Mesenchymal stem cell (in vitro differentiated cells and primary cell): ENCODE results near the gene BLOC1S3. TPM values are rescaled to one million over a fixed set of nuclear protein-coding genes. Genes with fewer than 3 reads are reported as not detected.

Experiments
- DNase-seq: peaks from one replicate; pipeline ENCODE4 v3.0.0-alpha.2; 2013
- H2AFZ ChIP-seq: one replicate; pipeline ENCODE4 v1.6.1; 2013; ENCODE audit warnings: low read depth, mild to moderate bottlenecking, control low read depth, inconsistent platforms, low read length, moderate library complexity
- H2AK5ac ChIP-seq: 2 replicates; pipeline ENCODE4 v1.6.1; 2013; ENCODE audit warnings: low read length, moderate library complexity, mild to moderate bottlenecking, inconsistent platforms; ENCODE audit not compliant: severe bottlenecking
- H2BK120ac ChIP-seq: one replicate; pipeline ENCODE4 v1.6.1; 2013; ENCODE audit warnings: low read depth, mild to moderate bottlenecking, inconsistent platforms, low read length, moderate library complexity
- H2BK12ac ChIP-seq, 2 experiments: one replicate each; pipeline ENCODE4 v1.6.1; 2013; ENCODE audit warnings: inconsistent platforms in 2 of 2, low read length in 2 of 2, mild to moderate bottlenecking in 2 of 2, moderate library complexity in 2 of 2, control low read depth in 1 of 2
- H2BK15ac ChIP-seq: one replicate; pipeline ENCODE4 v1.6.1; 2013; ENCODE audit warnings: mild to moderate bottlenecking, low read depth, inconsistent platforms; ENCODE audit not compliant: poor library complexity, severe bottlenecking
- H2BK5ac ChIP-seq: 2 replicates; pipeline ENCODE4 v1.6.1; 2013; ENCODE audit warnings: low read depth, mild to moderate bottlenecking, low read length, control low read depth, inconsistent platforms; ENCODE audit not compliant: poor library complexity, severe bottlenecking
- H3K14ac ChIP-seq, 2 experiments: one replicate each; pipeline ENCODE4 v1.6.1; 2013; ENCODE audit warnings: inconsistent platforms in 2 of 2, low read length in 2 of 2, control low read depth in 1 of 2, mild to moderate bottlenecking in 1 of 2, moderate library complexity in 1 of 2
- H3K18ac ChIP-seq, 2 experiments: one replicate each; pipeline ENCODE4 v1.6.1; 2013; ENCODE audit warnings: inconsistent platforms in 2 of 2, low read length in 2 of 2, control low read depth in 1 of 2, low read depth in 1 of 2, mild to moderate bottlenecking in 1 of 2
- H3K23ac ChIP-seq, 2 experiments: one replicate each; pipeline ENCODE4 v1.6.1; 2013; ENCODE audit warnings: inconsistent platforms in 2 of 2, low read length in 2 of 2, mild to moderate bottlenecking in 2 of 2, moderate library complexity in 2 of 2, control low read depth in 1 of 2
- H3K27ac ChIP-seq: 2 replicates; pipeline ENCODE4 v1.5.1; 2013; ENCODE audit warnings: mild to moderate bottlenecking, moderate library complexity, low read length, control low read depth, inconsistent platforms; ENCODE audit not compliant: poor library complexity, severe bottlenecking
- H3K27me3 ChIP-seq, 2 experiments: 2 replicates each; pipeline versions ENCODE4 v1.6.1 to v1.7.0; 2013; ENCODE audit warnings: low read length in 2 of 2, mild to moderate bottlenecking in 2 of 2, moderate library complexity in 2 of 2, control low read depth in 1 of 2, inconsistent platforms in 1 of 2; ENCODE audit not compliant: control insufficient read depth in 1 of 2, insufficient read depth in 1 of 2
- H3K36me3 ChIP-seq, 2 experiments: 2 replicates each; pipeline versions ENCODE4 v1.6.1 to v1.7.0; 2013; ENCODE audit warnings: low read length in 2 of 2, control low read depth in 1 of 2, inconsistent platforms in 1 of 2, low read depth in 1 of 2, mild to moderate bottlenecking in 1 of 2; ENCODE audit not compliant: insufficient read depth in 2 of 2, control insufficient read depth in 1 of 2
- H3K4ac ChIP-seq, 2 experiments: one replicate each; pipeline ENCODE4 v1.6.1; 2013; ENCODE audit warnings: inconsistent platforms in 2 of 2, low read length in 2 of 2, mild to moderate bottlenecking in 2 of 2, moderate library complexity in 2 of 2, control low read depth in 1 of 2, low read depth in 1 of 2
- H3K4me1 ChIP-seq: 2 replicates; pipeline ENCODE4 v1.6.1; 2013; ENCODE audit warnings: low read depth, low read length, control low read depth; ENCODE audit not compliant: control insufficient read depth, insufficient read depth
- H3K4me2 ChIP-seq: 2 replicates; pipeline ENCODE4 v1.6.1; 2013; ENCODE audit warnings: low read length, mild to moderate bottlenecking, inconsistent platforms; ENCODE audit not compliant: poor library complexity, severe bottlenecking
- H3K4me3 ChIP-seq, 2 experiments: 2 replicates each; pipeline versions ENCODE4 v1.5.1 to v1.7.0; 2013; ENCODE audit warnings: low read length in 2 of 2, mild to moderate bottlenecking in 2 of 2, control low read depth in 1 of 2, low read depth in 1 of 2; ENCODE audit not compliant: insufficient read depth in 1 of 2
- H3K79me1 ChIP-seq: replicated peaks from 2 replicates; pipeline ENCODE4 v1.6.1; 2013; ENCODE audit warnings: mild to moderate bottlenecking, control low read depth, low read length, inconsistent platforms; ENCODE audit not compliant: poor library complexity, severe bottlenecking
- H3K9ac ChIP-seq: 2 replicates; pipeline ENCODE4 v1.7.0; 2013; ENCODE audit warnings: mild to moderate bottlenecking, low read length, moderate library complexity
- H3K9me3 ChIP-seq: 2 replicates; pipeline ENCODE4 v1.7.0; 2013; ENCODE audit warnings: mild to moderate bottlenecking, low read length; ENCODE audit not compliant: control insufficient read depth
- H4K8ac ChIP-seq: one replicate; pipeline ENCODE4 v1.6.1; 2013; ENCODE audit warnings: inconsistent platforms, mild to moderate bottlenecking, low read length, moderate library complexity
- H4K91ac ChIP-seq: one replicate; pipeline ENCODE4 v1.6.1; 2013; ENCODE audit warnings: mild to moderate bottlenecking, low read length, inconsistent platforms
- WGBS: methylation state at CpG from one replicate; pipeline ENCODE4 v1.1.7; 2013; ENCODE audit warnings: mixed read lengths; 5-methylcytosine and 5-hydroxymethylcytosine counted together
- polyA plus RNA-seq, 2 experiments: library from polyadenylated mRNA; stranded (reverse); fragments of 200-250 nt; gene quantifications; one replicate each; pipeline ENCODE4 v1.2.3, GENCODE V29; 2013

Gene BLOC1S3, protein sequence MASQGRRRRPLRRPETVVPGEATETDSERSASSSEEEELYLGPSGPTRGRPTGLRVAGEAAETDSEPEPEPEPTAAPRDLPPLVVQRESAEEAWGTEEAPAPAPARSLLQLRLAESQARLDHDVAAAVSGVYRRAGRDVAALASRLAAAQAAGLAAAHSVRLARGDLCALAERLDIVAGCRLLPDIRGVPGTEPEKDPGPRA
- polyA plus RNA-seq (2013, experiment 1 of 2): 12.5 TPM
- polyA plus RNA-seq (2013, experiment 2 of 2): 12.4 TPM

DNA sequence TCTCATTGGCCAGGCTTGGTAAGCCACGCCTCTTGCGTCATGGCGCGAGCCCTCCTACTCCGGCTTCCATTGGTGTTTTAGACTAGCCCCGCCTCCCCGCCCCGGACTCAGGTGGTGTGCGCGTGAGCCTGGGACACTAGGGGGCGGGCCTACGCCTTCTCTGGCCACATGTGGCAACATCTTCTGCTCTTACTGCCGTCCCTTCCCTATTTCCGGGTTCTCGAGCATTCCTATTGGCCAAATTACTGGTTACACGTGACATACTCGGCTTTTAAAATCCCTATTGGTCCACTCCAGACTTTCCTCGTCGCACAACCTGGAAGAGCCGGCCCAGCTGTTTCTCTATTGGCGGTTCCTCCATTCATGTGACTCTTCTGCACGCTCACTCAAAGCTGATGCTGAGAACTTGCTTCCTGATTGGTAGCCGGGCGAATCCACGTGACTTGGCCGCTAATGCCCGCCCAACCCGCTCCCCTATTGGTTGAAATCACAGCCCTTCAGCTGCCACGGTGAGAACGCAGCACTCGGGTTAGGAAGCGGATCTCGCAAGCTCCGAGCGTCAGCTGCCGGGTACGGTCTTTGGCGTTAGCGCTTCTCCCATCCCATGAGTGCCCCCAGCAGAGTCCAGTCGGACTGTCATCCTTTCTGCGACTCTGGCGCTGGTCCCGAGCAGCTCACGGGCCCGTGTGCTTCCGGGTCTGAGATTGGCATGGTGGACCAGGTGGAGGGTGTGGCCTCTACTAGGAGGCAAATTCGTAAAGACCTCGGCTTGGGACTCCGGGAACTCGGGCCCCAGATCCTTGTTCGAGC lies at the start of gene BLOC1S3:
TSS of gene BLOC1S3 (plus strand) at position 523 of the 810 bp plus-strand sequence. CDS start 513 bp downstream, outside the sequence.
- H2BK120ac ChIP-seq: no peak within 1 kb of the TSS
- H3K27ac ChIP-seq: peak within 1 kb of the TSS; percentile 92
- H2BK5ac ChIP-seq: peak within 1 kb of the TSS; percentile 53
- H4K8ac ChIP-seq: peak within 1 kb of the TSS; percentile 76
- H3K36me3 ChIP-seq: peaks cover 3 to 15% of the 10 kb centered on the region in 2 experiments
- peak within 1 kb of the TSS; percentile 81 to 99 for H3K4me3 ChIP-seq
- under 1% methylated on average over 51 of the region's 51 CpGs for WGBS
- DNase-seq: peak; percentile 100
- H3K18ac ChIP-seq: peak within 1 kb of the TSS; percentile 40 to 87
- peak within 1 kb of the TSS in 1 of 2 experiments; percentile 86 for H3K14ac ChIP-seq
- peak within 1 kb of the TSS; percentile 79 for H2AFZ ChIP-seq
- no peaks in the 10 kb centered on the region for H3K27me3 ChIP-seq
- peak within 1 kb of the TSS; percentile 75 to 83 for H3K4ac ChIP-seq
- peak within 1 kb of the TSS; percentile 80 for H4K91ac ChIP-seq
- H3K79me1 ChIP-seq: peaks cover 28% of the 10 kb centered on the region
- H3K4me2 ChIP-seq: peak within 1 kb of the TSS; percentile 94
- peaks cover 32% of the 10 kb centered on the region for H3K4me1 ChIP-seq
- peak within 1 kb of the TSS in 1 of 2 experiments; percentile 19 for H2BK12ac ChIP-seq
- peak within 1 kb of the TSS; percentile 78 for H2BK15ac ChIP-seq
- peak within 1 kb of the TSS in 1 of 2 experiments; percentile 98 for H3K23ac ChIP-seq
- peak within 1 kb of the TSS; percentile 98 for H3K9ac ChIP-seq
- no peaks in the 10 kb centered on the region for H3K9me3 ChIP-seq
- no peak within 1 kb of the TSS for H2AK5ac ChIP-seq

DNA sequence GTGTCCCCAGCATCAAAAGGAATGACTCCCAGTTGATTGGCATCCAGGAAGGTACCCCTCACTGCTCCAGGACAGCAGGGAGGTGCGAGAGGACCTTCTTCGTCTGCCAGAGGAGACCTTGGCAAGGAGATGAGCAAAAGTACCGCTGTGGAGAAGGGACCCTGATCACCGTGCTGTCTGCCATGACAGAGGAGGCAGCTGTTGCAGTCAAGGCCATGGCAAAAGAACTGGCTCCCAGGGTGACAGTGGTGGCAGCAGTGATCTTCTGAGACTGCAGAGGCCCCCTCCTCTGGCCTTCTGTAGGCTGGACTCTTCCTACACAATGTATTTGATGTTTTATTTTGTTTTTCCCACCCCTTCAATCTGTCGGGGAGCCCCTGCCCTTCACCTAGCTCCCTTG lies 49.8 kb upstream of the BLOC1S3 start:
- H3K27me3 ChIP-seq: no peaks in the 10 kb centered on the region
- H2AFZ ChIP-seq: no peak overlapping the region
- H3K27ac ChIP-seq: no peak overlapping the region
- no peak overlapping the region for H2AK5ac ChIP-seq
- no peak overlapping the region for H3K4ac ChIP-seq
- H3K9ac ChIP-seq: no peak overlapping the region
- H3K14ac ChIP-seq: no peak overlapping the region
- H3K4me2 ChIP-seq: no peak overlapping the region
- H3K23ac ChIP-seq: no peak overlapping the region
- no peak overlapping the region for H3K4me3 ChIP-seq
- H3K18ac ChIP-seq: no peak overlapping the region
- WGBS: 97% methylated on average over 5 of the region's 5 CpGs
- H2BK120ac ChIP-seq: no peak overlapping the region
- peaks cover 59% of the 10 kb centered on the region for H3K79me1 ChIP-seq
- peaks cover 0 to 21% of the 10 kb centered on the region in 2 experiments for H3K36me3 ChIP-seq
- peaks cover 22% of the 10 kb centered on the region for H3K4me1 ChIP-seq
- H4K91ac ChIP-seq: no peak overlapping the region
- no peak for DNase-seq
- no peaks in the 10 kb centered on the region for H3K9me3 ChIP-seq
- H2BK15ac ChIP-seq: no peak overlapping the region
- no peak overlapping the region for H2BK5ac ChIP-seq
- no peak overlapping the region for H4K8ac ChIP-seq
- no peak overlapping the region for H2BK12ac ChIP-seq

DNA sequence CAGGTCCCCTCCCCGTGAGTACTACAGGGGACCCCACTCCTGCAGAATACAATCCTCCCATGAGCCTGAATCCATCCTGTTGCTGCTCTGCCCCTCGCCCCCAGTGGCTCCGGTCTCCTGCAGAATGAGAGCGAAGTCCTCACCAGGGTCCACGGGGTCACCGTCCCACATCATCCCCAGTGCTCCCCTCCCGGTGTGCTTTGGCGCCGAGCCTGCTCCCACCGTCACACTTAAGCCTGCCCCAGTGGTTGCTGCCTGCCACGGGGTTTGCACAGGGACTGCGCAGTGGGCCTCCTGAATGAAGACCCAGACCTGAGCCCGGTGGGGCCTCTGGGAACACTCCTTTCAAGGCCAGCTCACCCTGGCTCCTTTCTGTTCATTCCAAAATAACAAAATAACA lies 48.3 kb upstream of the BLOC1S3 start:
- H2AFZ ChIP-seq: no peak overlapping the region
- H3K23ac ChIP-seq: no peak overlapping the region
- H3K18ac ChIP-seq: no peak overlapping the region
- no peak for DNase-seq
- no peak overlapping the region for H3K4me2 ChIP-seq
- H3K9me3 ChIP-seq: no peaks in the 10 kb centered on the region
- H3K9ac ChIP-seq: no peak overlapping the region
- peaks cover 0 to 26% of the 10 kb centered on the region in 2 experiments for H3K36me3 ChIP-seq
- no peak overlapping the region for H3K4ac ChIP-seq
- WGBS: 95% methylated on average over 13 of the region's 13 CpGs
- H4K91ac ChIP-seq: no peak overlapping the region
- H2BK12ac ChIP-seq: no peak overlapping the region
- no peak overlapping the region for H4K8ac ChIP-seq
- no peak overlapping the region for H2BK5ac ChIP-seq
- H3K27me3 ChIP-seq: no peaks in the 10 kb centered on the region
- peaks cover 22% of the 10 kb centered on the region for H3K4me1 ChIP-seq
- peaks cover 62% of the 10 kb centered on the region for H3K79me1 ChIP-seq
- H3K14ac ChIP-seq: no peak overlapping the region
- no peak overlapping the region for H3K4me3 ChIP-seq
- H2AK5ac ChIP-seq: no peak overlapping the region
- no peak overlapping the region for H3K27ac ChIP-seq
- no peak overlapping the region for H2BK120ac ChIP-seq
- no peak overlapping the region for H2BK15ac ChIP-seq
